ENCODE measurements around the gene COL1A2. TPM values are rescaled to one million over a fixed set of nuclear protein-coding genes. Genes with fewer than 3 reads are reported as not detected.

Gene COL1A2
- total and polyA plus RNA-seq, 2 of the 4 experiments (the other 2 are of a cell fraction) = 1,211 to 4,454 TPM

DNA sequence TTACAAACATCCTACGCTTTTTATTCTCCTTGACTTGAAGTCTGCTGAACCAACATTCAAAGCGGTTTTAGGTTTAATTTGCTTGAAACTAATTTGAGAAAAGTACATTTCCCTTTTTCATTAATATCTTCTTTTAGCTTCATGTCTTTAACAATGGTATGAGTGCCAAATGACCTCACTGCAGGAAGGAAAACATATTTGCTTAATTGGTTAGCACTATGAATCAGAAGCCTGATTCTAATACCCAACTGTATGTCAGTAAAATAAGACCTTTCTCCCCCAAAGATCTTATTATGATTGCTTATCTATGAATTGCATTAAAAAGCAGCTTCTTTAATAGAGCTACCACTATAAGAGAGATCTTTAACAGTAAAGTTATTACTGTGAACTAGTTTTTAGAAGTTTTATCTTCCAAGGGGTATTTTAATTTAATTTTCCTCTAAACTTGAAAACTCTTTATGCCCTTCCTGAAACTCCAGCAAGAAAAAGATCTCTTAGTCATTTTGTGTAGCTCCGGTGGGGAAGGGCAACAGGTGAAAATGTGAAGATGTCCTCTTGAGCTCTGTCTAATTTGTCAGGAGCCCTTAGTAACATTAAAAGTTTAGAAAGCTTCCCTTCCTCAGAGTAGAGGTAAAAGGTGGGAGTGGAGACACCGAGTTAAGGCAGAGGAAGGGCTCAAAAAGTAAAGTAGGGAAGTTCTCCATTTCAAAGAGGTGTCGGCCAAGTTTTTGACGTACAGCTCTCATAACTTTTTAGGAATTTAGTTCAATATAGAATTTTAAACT is 6.1 kb downstream of the COL1A2 start:
- ChIA-PET CTCF (interaction anchor here (1.2 to 4.4 kb wide), 5 partner anchors 36 to 111 kb away, joined by 3 to 26 read pairs (median 4); no protein-coding TSS in a partner anchor), POLR2A (ENCODE audit: unreplicated experiment) (interaction anchor here (1.0 to 7.9 kb wide), 4 partner anchors 10 to 102 kb away, joined by 3 to 163 read pairs (median 3); no protein-coding TSS in a partner anchor)
- peaks cover 12% of the 10 kb centered on the region for H3K4me1 ChIP-seq (ENCODE audit: control insufficient read depth, insufficient read depth, low read length)
- H3K23ac ChIP-seq (ENCODE audit: low read depth, low read length) = peak overlapping the region; percentile 89
- no TSS peak for BruUV-seq (replicated peaks)
- peaks cover 45% of the 10 kb centered on the region; the same call in 1 of the 2 replicates for H4K20me1 ChIP-seq (ENCODE audit: insufficient read depth, low read length)
- in situ Hi-C loops (cut with MboI; ENCODE audit: low sequenced_read_pairs) = no loop called here
- no peak overlapping the region for H2AK5ac ChIP-seq (ENCODE audit: low read depth, low read length)
- DNase-seq (no peak), ATAC-seq (ENCODE audit: low read depth) (no peak)
- H3K4ac ChIP-seq (ENCODE audit: low read depth, low read length) = peak overlapping the region; percentile 57
- peak overlapping the region; percentile 92 for H2BK5ac ChIP-seq (ENCODE audit: low read depth, low read length, poor library complexity, severe bottlenecking)
- H2BK120ac ChIP-seq (ENCODE audit: low read depth, low read length) = peak overlapping the region; percentile 24; the same call in 1 of the 2 replicates
- H3K18ac ChIP-seq (ENCODE audit: low read depth, low read length) = peak overlapping the region; percentile 98
- no peak overlapping the region for H2BK15ac ChIP-seq (ENCODE audit: low read depth, low read length)
- H4K5ac ChIP-seq (ENCODE audit: low read depth, low read length) = peak overlapping the region; percentile 78
- no peaks in the 10 kb centered on the region; the same call in 1 of the 2 replicates for H3K9me1 ChIP-seq (ENCODE audit: insufficient read depth, low read length)
- no CpG with 5 or more reads among the region's 6 CpGs for WGBS, 2 experiments (ENCODE audit: extremely low coverage in 2 of 2, insufficient read length in 1 of 2)
- peak overlapping the region; percentile 64 for H3K14ac ChIP-seq (replicated peaks; ENCODE audit: low read depth, low read length)
- intact Hi-C loops (cut with micrococcal nuclease) = no loop called here
- H3K4me3 ChIP-seq (ENCODE audit: insufficient read depth, low read depth, low read length) = peak overlapping the region; percentile 50
- no peak overlapping the region for H2BK20ac ChIP-seq (ENCODE audit: low read depth, low read length)
- TF ChIP-seq NFE2L2 (IDR thresholded peaks at IDR 0.05; ENCODE audit: low read depth, low read length) = no peak
- TF ChIP-seq MXI1 (IDR thresholded peaks at IDR 0.05; ENCODE audit: borderline replicate concordance, low read depth, low read length) = no peak
- no peak for TF ChIP-seq SMC3 (IDR thresholded peaks at IDR 0.05; ENCODE audit: low read depth, low read length)
- TF ChIP-seq CEBPB (IDR thresholded peaks at IDR 0.05; ENCODE audit: low read depth, low read length) = no peak
- no peak for TF ChIP-seq CHD1 (IDR thresholded peaks at IDR 0.05; ENCODE audit: low read depth, low read length)
- TF ChIP-seq FOS (IDR thresholded peaks at IDR 0.05; ENCODE audit: low read depth, low read length) = no peak
- no peak for TF ChIP-seq MAZ (IDR thresholded peaks at IDR 0.05; ENCODE audit: borderline replicate concordance, low read depth, low read length)
- no peak for TF ChIP-seq MAFK (IDR thresholded peaks at IDR 0.05; ENCODE audit: low read depth, low read length)
- TF ChIP-seq USF2 (IDR thresholded peaks at IDR 0.05; ENCODE audit: low read depth, low read length) = no peak
- H3K79me1 ChIP-seq (ENCODE audit: low read depth in 1 of 2, low read length in 2 of 2) = peaks cover 8 to 16% of the 10 kb centered on the region in 2 experiments; a peak in 3 of 4 replicates
- peak overlapping the region; percentile 97 for H3K9ac ChIP-seq (ENCODE audit: low read depth, low read length)
- H3K27me3 ChIP-seq (ENCODE audit: control insufficient read depth, insufficient read depth, low read length) = no peaks in the 10 kb centered on the region
- H3K27ac ChIP-seq (ENCODE audit: insufficient read depth, low read length) = peak overlapping the region; percentile 91
- peaks cover 78% of the 10 kb centered on the region for H3K36me3 ChIP-seq (ENCODE audit: control insufficient read depth, insufficient read depth, low read length)
- H3K9me3 ChIP-seq (ENCODE audit: control insufficient read depth, insufficient read depth, low read length) = no peaks in the 10 kb centered on the region
- no peak overlapping the region for H2AK9ac ChIP-seq (replicated peaks; ENCODE audit: low read depth, low read length, poor library complexity)
- H3K4me2 ChIP-seq (ENCODE audit: low read depth, low read length) = peak overlapping the region; percentile 96
- H3K56ac ChIP-seq (ENCODE audit: extremely low read depth, insufficient read depth, low read length) = peak overlapping the region; percentile 75; the same call in 1 of the 2 replicates
- no peak overlapping the region for H2AFZ ChIP-seq (replicated peaks; ENCODE audit: low read length, poor library complexity)
- peak overlapping the region; percentile 49 to 76; a peak in 3 of 4 replicates for H4K8ac ChIP-seq (ENCODE audit: low read depth in 2 of 2, low read length in 2 of 2)
- dilution Hi-C loops (cut with HindIII; ENCODE audit: low sequenced_read_pairs, unreplicated experiment) = no loop called here
- H4K91ac ChIP-seq (ENCODE audit: insufficient read depth, low read depth, low read length) = peak overlapping the region; percentile 46
